Jurkat, Clone E6-1 (cell line): ENCODE data around the gene PTPN6.

Experiments
- DNase-seq: peaks from one replicate; pipeline ENCODE4 v3.0.0-alpha.2; 2011; ENCODE audit warnings: low read depth, low spot score
- H3K4me3 ChIP-seq: 2 replicates; pipeline ENCODE4 v1.5.1; 2011; ENCODE audit warnings: mild to moderate bottlenecking, low read length, control low read depth, moderate library complexity

PTPN6 gene

GRCh38 chr12:6962285-6963015 lies 11.3 kb downstream of the PTPN6 start:
- DNase-seq = no peak
- H3K4me3 ChIP-seq = no peak overlapping the region

GRCh38 chr12:6963016-6963731 lies 12.0 kb downstream of the PTPN6 start:
- no peak for DNase-seq

DNA sequence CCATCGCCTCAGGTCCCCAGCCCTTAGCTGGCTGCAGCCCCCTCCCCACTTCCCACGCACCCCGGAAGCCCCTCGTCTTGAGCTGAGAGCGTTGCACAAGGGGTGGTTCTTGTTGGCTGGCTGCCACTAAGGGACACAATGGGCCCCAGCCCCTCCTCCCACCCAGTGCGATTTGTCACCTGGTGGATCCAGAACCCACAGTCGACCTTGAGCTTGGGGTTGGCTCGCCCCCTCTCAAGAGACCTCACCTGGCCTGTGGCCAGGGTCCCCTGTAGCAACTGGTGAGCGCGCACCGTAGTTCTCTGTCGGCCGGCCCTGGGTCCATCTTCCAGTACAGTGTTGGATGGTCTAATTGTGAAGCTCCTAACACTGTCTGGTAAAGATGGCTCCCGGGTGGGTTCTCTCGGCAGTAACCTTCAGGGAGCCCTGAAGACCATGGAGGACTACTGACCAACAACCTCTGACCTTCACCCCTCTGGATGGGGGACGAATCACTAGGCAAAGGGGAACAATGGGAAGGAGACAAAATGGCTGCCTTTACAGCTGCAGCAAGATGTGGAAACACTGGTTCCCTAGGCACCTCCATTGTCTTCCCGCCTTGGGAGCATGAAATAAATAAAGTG lies 12.7 kb downstream of the PTPN6 start:
- no peak for DNase-seq
- H3K4me3 ChIP-seq = no peak overlapping the region

More at GRCh38 chr12:6963016-6963731, 12.0 kb downstream of the PTPN6 start:
- no peak overlapping the region for H3K4me3 ChIP-seq

DNA sequence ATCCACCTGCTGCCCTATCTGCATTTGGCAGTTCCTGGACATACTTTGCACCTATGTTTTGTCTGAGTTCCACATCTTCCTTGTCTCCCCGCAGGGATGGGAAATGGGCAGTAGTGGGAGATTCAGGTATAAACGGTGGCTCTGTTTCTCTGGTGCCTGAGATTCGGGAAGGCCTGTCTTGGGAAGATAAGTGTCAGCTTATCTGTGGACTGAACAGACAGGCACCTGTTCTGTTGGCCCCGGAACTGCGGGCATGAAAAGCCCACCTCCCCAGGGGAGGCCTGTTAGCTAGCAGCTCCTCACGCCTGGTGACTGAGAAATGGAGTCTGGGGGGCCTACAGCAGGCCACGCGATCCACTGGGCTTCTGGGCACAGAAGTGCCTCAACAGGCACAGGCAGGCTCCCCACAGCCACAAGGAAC lies 13.5 kb downstream of the PTPN6 start:
- no peak for DNase-seq
- H3K4me3 ChIP-seq = no peak overlapping the region

- DNase-seq = peak; percentile 82
- no peak overlapping the region for H3K4me3 ChIP-seq
Measured at GRCh38 chr12:6965026-6965661, 14.0 kb downstream of the PTPN6 start.

GRCh38 chr12:6965714-6966113 lies 14.6 kb downstream of the PTPN6 start:
- no peak overlapping the region for H3K4me3 ChIP-seq
- DNase-seq = no peak

- H3K4me3 ChIP-seq = no peak overlapping the region
- DNase-seq = peak; percentile 85
Measured at GRCh38 chr12:6966351-6966750, 15.2 kb downstream of the PTPN6 start.

GRCh38 chr12:6967651-6968100 lies 16.5 kb downstream of the PTPN6 start:
- no peak overlapping the region for H3K4me3 ChIP-seq
- DNase-seq = no peak

DNA sequence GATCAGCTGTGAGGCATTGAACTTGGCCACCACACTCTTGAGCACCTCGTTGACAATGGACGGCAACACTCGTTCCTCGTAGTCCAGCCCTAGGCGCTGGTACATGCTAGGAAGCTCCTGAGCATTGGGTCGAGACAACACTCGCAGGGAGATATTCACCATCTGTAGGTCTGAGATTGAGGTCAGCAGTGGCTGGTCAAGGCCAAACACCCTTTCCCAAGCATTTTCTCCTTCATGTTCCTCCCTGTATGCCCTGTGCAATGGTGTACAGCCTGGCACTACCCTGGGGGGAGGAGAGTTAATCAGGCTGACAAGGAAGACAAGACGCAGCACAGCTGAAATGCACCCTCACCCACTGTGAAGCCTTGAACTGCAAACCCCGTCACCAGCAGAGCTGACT lies 17.3 kb downstream of the PTPN6 start:
- peak overlapping the region; percentile 72; the same call in 1 of the 2 replicates for H3K4me3 ChIP-seq
- no peak for DNase-seq

DNA sequence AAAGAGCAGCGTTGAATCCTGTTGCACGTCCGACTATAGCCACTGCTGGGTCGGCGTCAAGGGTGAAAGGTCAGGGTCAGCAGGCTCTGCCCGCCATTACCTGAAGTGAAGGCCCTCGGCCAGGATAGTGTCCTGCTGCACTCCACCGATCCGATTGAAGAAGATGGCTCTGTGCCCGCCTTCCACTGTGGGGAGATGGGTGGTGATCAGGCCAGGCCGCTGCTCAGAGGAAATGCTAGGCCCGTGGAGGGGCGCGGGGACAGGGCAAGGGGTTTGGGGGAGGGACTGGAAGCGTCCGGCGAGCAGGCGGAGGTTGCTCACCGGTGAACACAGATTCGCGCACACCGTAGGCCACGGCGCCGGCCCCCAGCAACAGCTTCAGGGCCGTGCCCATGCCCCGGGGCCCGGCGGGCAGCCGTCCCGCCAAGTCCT lies 19.0 kb downstream of the PTPN6 start:
- DNase-seq = no peak

DNA sequence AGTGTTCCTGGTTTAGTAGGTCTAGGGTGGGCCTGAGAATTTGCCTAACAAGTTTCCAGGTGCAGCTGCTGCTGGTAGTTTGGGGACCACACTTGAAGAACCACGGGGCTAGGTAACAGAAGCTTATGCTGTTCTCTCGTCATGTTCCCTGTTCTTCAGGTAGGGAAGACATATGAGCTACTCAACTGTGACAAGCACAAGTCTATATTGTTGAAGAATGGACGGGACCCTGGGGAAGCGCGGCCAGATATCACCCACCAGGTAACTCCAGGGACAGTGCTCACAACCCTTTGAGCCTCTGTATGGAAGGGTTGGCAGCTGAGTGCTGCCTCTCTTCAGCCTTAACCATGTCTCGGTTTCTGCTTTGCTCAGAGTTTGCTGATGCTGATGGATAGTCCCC lies 23.0 kb downstream of the PTPN6 start:
- DNase-seq = no peak
- no peak overlapping the region for H3K4me3 ChIP-seq

More for the DNA sequence above, 19.0 kb downstream of the PTPN6 start:
- H3K4me3 ChIP-seq = peak overlapping the region; percentile 72

- DNase-seq = no peak
- no peak overlapping the region for H3K4me3 ChIP-seq
Measured at GRCh38 chr12:6975297-6976032, 24.3 kb downstream of the PTPN6 start.

- H3K4me3 ChIP-seq = no peak overlapping the region
- DNase-seq = no peak
Measured at GRCh38 chr12:6977653-6978052, 26.5 kb downstream of the PTPN6 start.

DNA sequence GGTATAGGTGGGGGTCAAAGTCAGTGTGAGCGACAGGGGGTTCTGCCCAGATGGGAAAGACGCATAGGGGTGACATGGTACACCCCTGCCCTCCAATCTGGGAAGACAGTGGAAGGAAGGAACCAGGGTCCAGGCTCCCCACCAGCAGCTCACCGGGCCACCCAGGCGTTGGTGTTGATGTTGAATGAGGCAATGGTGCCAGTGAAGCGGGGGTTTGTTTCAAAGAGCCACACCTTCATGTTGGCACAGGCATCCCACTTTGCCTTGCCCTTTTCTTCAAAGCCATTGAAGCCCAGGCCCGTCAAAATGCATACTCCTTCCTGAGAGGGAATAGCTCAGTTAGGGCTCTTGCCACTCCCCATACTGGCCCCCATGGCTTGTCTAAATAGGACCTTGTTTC lies 27.0 kb downstream of the PTPN6 start:
- no peak for DNase-seq
- no peak overlapping the region for H3K4me3 ChIP-seq

- H3K4me3 ChIP-seq = no peak overlapping the region
- DNase-seq = no peak
Measured at GRCh38 chr12:6978611-6979011, 27.5 kb downstream of the PTPN6 start.

GRCh38 chr12:6979021-6979420 lies 27.9 kb downstream of the PTPN6 start:
- no peak for DNase-seq
- no peak overlapping the region for H3K4me3 ChIP-seq

DNA sequence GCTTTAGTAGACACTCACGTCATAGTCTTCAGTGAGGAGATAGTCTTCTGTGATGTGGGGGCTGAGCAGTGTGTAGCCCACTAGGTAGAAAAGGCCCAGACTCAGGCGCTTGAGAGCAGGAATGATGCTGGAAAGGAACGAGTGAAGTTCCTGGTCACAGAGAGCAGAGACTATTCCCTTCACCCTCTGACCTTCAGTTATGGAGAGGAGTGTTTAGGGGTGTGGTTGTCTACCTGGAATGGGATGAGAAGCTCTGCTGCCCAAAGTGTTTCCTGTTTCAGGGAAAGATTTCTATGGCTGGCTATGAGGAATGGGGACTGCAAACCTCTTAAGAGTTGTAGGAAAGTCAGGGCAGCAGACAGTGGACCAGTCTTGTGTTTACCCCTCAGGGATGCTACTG lies 28.3 kb downstream of the PTPN6 start:
- no peak for DNase-seq
- H3K4me3 ChIP-seq = no peak overlapping the region

DNA sequence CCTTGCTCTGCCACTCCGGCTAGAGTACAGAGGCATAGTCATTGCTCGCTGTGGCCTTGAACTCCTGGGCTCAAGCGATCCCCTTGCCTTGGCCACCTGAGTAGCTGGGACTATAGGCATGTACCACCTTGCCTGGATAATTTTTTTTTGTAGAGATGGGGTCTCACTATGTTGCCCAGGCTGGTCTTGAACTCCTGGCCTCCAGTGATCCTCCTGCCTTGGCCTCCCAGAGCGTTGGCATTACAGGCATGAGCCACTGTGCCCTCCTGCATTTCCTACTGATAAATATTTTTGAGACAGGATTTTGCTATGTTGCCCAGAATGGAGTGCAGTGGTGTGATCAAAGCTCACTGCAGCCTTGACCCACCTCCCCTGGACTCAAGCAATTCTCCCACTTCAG lies 28.9 kb downstream of the PTPN6 start:
- no peak overlapping the region for H3K4me3 ChIP-seq
- DNase-seq = no peak

- H3K4me3 ChIP-seq = no peak overlapping the region
- no peak for DNase-seq
Measured at GRCh38 chr12:6980740-6981139, 29.6 kb downstream of the PTPN6 start.
